Ectodermal cell (in vitro differentiated cells): ENCODE data around the gene GPR39.

Source experiments
- H3K27ac ChIP-seq: 2 replicates; pipeline ENCODE4 v1.7.0; 2013; ENCODE audit warnings: mild to moderate bottlenecking, low read depth, low read length; ENCODE audit not compliant: insufficient read depth, poor library complexity, severe bottlenecking
- H3K27me3 ChIP-seq: 2 replicates; pipeline ENCODE4 v1.7.0; 2013; ENCODE audit warnings: mild to moderate bottlenecking, low read length; ENCODE audit not compliant: insufficient read depth, control insufficient read depth, poor library complexity, severe bottlenecking
- H3K36me3 ChIP-seq: one replicate; pipeline ENCODE4 v1.7.0; 2013; ENCODE audit warnings: low read length; ENCODE audit not compliant: control insufficient read depth, insufficient read depth
- H3K4me1 ChIP-seq: one replicate; pipeline ENCODE4 v1.7.0; 2013; ENCODE audit warnings: low read length; ENCODE audit not compliant: control insufficient read depth, insufficient read depth
- H3K4me3 ChIP-seq: 2 replicates; pipeline ENCODE4 v1.7.0; 2013; ENCODE audit warnings: low read depth, low read length, control low read depth; ENCODE audit not compliant: insufficient read depth
- H3K9me3 ChIP-seq: 2 replicates; pipeline ENCODE4 v1.7.0; 2013; ENCODE audit warnings: mild to moderate bottlenecking, low read length, moderate library complexity; ENCODE audit not compliant: control insufficient read depth
- WGBS, 2 experiments: methylation state at CpG; one replicate each; pipeline ENCODE4 v1.1.7; 2013; ENCODE audit warnings: missing lambda C conversion rate in 2 of 2; 5-methylcytosine and 5-hydroxymethylcytosine counted together

The GPR39 gene

DNA sequence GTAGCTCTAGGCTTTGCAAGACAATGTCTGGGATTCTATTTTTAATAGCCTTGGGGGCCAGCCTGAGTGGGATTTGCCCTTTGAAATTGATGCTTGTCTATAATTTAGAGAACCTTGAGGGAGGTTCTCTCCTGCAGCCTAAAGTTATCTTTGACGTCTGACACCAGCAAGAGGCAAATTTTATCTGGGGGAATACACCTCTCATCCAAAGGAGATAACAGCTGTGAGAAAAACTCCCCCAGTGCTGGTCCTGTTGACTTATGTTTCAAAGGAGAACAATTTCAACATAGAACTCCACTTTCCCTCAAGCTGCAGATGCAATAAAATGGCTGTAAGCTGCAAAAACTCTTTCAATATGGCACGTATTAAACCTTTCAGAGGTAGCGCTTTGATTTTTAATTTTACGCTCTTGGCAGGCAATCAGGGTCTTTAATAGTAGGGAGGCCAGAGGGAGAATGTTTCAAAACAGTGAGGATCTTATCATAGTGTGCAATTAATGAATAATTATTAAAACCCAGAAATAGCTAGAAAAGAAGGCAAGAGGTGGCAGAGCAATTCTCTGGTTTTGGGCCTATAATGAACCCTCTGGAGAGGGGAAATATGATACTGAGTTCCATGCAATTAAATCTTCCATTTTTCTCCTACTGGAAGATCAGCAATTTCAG lies 191.0 kb downstream of the GPR39 start:
- H3K4me3 ChIP-seq, result no peak overlapping the region
- WGBS, 2 experiments, result 88 to 90% methylated on average over 4 of the region's 4 CpGs
- no peak overlapping the region for H3K27ac ChIP-seq
- no peaks in the 10 kb centered on the region for H3K36me3 ChIP-seq
- no peaks in the 10 kb centered on the region for H3K27me3 ChIP-seq
- H3K4me1 ChIP-seq, result peaks cover 12% of the 10 kb centered on the region
- H3K9me3 ChIP-seq, result no peaks in the 10 kb centered on the region

DNA sequence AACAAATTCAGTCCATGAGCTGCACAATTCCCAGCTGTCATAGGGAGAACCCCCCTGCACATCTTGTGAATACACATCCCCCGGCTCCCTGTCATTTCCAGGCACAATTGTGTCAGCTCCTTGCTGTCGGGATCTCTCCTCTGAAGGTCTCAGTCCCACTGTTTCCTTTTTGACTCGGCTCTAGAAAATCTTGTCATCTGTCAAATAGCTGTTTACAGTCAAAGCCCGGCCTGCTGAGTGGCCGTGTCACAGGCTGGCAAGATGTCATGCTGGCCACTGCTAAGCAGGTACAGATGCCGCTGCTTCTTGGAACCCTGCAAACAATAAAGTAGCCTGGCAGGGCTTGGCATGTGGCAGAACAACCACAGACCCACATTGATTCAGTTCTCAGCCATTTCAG lies 191.7 kb downstream of the GPR39 start:
- Histone ChIP-seq H3K36me3 (no peaks in the 10 kb centered on the region), H3K9me3 (no peaks in the 10 kb centered on the region), H3K27ac (no peak overlapping the region), H3K27me3 (no peaks in the 10 kb centered on the region), H3K4me3 (no peak overlapping the region), H3K4me1 (peaks cover 12% of the 10 kb centered on the region)
- 39 to 48% methylated on average over 6 of the region's 6 CpGs for WGBS, 2 experiments

DNA sequence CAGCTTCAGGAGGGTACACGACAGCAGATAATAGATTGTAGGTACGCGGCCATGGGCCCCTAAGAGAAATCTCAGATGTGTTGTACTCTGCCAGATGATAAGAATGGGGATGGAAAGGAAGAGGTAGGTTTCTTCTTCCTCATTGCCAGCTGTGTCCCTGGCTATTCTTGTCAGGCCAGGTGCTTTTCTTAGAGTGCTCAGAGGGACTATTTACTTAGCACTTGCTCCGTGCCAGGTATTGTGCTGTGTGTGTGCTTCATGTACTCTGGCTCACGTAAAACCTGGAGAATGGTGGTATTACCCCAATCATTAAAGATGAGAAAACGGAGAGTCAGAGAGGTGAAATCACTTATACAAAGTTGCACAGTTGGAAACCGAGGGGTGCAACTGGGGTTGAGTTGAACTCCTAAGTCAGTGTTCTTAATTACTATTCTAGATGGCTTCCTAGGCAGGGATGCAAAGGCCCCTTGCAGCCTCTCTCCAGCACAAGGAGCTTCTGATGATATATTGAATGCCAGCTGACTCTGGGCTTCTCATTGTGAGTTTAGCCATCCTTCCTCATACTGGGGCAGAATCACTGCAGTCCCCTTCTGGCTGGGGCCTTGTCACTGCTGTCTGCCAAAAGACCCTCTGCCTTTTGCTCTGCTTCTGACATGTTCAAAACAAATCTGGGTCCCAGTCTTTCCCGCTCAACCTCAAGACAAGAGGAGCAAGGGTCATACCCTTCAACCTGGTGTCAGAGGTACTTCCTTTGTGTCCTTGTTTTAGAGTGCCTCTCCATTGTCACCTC lies 192.7 kb downstream of the GPR39 start:
- Histone ChIP-seq H3K36me3 (no peaks in the 10 kb centered on the region), H3K27ac (no peak overlapping the region)
- WGBS, 2 experiments, result 93 to 96% methylated on average over 8 of the region's 8 CpGs

DNA sequence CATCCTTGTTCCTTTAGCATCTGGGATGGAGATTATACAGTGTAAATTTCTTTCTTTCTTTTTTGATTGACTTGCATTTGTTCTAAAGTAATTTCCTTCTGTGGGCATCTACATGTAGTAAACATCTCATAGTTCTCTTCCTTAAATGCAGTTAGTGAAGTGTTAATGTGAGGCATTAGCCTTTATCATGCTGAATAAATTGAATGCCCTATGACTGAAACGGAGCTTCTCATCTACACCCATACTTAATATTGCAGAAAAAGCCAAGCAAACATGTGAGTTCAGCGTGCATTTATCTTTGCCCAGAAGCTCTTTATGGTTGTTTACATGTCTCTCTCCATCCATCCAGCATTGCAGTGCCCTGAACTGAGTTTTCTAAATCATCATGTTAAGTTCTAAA lies 195.1 kb downstream of the GPR39 start:
- H3K27me3 ChIP-seq, result no peaks in the 10 kb centered on the region
- H3K36me3 ChIP-seq, result no peaks in the 10 kb centered on the region
- H3K9me3 ChIP-seq, result no peaks in the 10 kb centered on the region
- no peak overlapping the region for H3K27ac ChIP-seq
- peaks cover 12% of the 10 kb centered on the region for H3K4me1 ChIP-seq
- whole genome bisulfite sequencing, 2 experiments, result 88 to 90% methylated on average over 2 of the region's 2 CpGs
- H3K4me3 ChIP-seq, result no peak overlapping the region

More for the DNA sequence above, 192.7 kb downstream of the GPR39 start:
- Histone ChIP-seq H3K27me3 (no peaks in the 10 kb centered on the region), H3K4me1 (peaks cover 12% of the 10 kb centered on the region), H3K9me3 (no peaks in the 10 kb centered on the region), H3K4me3 (no peak overlapping the region)

DNA sequence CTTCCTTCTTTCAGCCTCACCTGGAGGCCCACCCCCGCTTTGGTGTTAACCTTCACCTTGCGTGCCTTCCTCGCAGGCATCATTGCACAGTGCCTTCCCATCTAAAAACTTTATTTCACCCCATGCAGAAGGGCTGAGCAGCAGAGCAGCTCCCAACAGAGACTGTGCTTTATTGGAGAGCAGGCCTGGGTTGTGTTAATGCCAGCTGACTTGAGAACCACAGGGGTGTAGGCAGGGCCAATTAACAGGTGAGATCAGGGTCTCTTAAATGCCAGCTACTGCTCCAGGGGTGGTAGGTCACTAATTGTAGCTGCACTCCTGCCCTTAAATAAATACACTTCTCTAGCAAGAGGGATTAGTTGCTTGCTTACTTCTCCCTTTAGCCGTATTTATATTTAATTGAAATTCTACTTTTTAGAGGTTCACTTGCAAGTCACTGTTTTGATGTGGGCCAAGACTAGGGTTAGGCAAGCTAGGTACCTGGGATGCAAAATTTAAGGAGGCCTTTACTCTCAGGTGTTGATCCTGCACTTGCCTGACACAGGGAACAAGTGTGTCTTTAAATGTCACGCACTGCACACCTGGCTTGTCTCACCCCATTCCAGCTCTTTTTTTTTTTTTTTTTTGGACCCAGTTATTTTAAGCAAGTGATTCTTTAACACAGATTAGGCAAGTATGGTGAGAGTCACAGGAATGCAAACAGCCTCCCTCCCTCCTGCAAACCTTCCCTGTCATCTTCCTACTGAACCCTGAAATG lies 198.9 kb downstream of the GPR39 start:
- Histone ChIP-seq H3K27me3 (no peaks in the 10 kb centered on the region), H3K36me3 (no peaks in the 10 kb centered on the region), H3K4me1 (no peaks in the 10 kb centered on the region), H3K9me3 (no peaks in the 10 kb centered on the region), H3K27ac (no peak overlapping the region), H3K4me3 (no peak overlapping the region)
- WGBS, 2 experiments, result 88 to 94% methylated on average over 5 of the region's 5 CpGs

DNA sequence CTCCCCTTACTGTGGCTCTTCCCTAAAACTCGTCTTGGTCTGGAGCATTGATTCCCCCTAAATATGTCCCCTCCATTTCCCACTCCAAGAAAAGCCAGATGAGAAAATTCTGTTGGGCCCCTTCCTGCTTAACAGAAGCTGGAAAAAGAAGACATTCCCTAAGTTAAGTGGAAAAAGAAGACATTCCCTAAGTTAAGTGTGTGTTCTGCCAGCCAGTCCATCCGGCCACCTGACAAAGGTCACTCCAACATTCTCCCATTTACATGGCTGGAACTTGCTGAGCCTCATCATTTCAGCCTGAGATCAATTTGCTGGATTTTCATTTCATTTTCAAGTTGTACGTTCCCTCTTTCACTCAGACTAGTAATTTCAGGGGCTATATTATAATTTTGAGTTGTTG lies 201.4 kb downstream of the GPR39 start:
- no peak overlapping the region for H3K4me3 ChIP-seq
- no peaks in the 10 kb centered on the region for H3K4me1 ChIP-seq
- no peaks in the 10 kb centered on the region for H3K36me3 ChIP-seq
- 82 to 88% methylated on average over 3 of the region's 3 CpGs for WGBS, 2 experiments
- H3K27me3 ChIP-seq, result no peaks in the 10 kb centered on the region
- no peak overlapping the region for H3K27ac ChIP-seq
- no peaks in the 10 kb centered on the region for H3K9me3 ChIP-seq

DNA sequence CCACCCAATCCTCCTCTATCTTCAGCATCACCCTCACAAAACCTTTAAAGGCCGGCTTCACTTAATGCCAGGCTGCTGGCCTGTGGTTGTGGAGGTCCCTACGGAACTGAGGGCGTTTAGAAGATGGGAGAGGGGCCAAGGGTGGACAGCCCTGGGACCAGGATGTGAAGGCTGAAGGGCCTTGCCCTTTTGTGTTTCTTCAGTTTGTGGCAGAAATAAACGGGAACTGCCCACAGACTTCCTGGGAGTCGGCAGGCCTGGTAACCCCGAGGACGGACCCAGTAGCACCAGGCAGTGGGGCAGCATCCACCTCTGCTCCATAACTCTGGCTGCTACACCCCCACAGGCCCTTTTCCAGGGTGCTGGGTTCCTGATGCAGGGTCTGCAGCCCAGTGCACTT lies 202.1 kb downstream of the GPR39 start:
- H3K36me3 ChIP-seq, result no peaks in the 10 kb centered on the region
- H3K4me1 ChIP-seq, result no peaks in the 10 kb centered on the region
- WGBS, 2 experiments, result 94 to 96% methylated on average over 7 of the region's 7 CpGs
- H3K9me3 ChIP-seq, result no peaks in the 10 kb centered on the region
- no peaks in the 10 kb centered on the region for H3K27me3 ChIP-seq
- H3K4me3 ChIP-seq, result no peak overlapping the region
- H3K27ac ChIP-seq, result no peak overlapping the region

DNA sequence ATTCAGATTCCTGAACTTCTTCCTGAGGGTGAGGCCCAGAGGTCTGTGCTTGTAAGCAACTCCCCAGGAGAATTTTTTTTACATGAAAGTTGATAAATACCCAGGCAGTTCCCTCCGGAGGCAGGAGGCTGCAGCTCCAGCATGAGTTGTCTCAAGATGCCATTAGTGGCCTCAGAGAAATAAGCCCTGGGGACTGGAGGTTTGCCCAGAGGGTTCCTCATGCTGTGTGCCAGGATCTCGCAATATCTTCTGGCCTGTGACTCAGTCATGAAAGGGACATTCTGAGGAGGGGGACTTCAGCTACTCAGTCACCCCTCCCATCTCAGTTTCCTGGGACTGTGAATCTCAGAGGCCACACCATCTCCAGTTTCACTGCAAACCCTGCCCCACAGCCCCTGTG lies 203.5 kb downstream of the GPR39 start:
- 79 to 87% methylated on average over 2 of the region's 2 CpGs for WGBS, 2 experiments
- Histone ChIP-seq H3K36me3 (no peaks in the 10 kb centered on the region), H3K27ac (no peak overlapping the region), H3K27me3 (no peaks in the 10 kb centered on the region), H3K9me3 (no peaks in the 10 kb centered on the region), H3K4me3 (no peak overlapping the region), H3K4me1 (no peaks in the 10 kb centered on the region)

DNA sequence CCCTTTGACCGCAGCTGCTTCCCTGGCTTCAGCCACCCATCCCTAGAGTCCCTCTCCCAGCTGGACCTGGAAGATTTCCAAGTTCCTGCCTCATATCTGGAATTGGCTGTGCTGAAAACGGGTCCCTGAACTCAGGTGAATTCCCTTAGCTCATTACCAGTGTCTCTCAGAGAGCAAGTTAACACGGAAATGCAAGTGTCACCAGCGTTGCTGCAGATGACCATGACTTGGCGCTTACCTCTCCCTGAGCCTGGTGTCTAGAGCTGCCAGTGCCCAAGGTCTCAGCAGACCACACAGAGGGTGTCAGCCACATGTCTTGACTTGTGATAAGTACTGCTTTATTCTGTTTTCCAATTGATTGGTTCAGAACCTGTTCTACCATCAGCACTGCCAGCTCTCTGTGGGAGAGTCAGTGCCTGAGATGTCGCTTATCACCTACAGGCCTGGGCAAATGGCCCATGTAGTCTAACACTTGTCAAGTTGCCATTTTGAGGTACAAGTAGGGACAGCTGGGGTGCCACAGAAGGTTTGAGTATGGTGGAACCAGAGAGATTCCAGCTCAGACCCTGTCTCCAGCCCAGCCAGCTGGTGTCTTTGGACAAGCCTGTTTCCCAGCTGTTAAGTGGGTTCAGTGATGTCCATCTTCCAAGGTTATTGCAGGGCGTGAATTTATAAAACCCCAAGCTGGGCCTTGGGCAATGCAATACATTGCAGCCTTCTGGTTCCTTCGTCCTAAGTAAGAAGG lies 204.7 kb downstream of the GPR39 start:
- WGBS, 2 experiments, result 94 to 95% methylated on average over 8 of the region's 8 CpGs
- no peaks in the 10 kb centered on the region for H3K27me3 ChIP-seq
- no peaks in the 10 kb centered on the region for H3K9me3 ChIP-seq
- H3K4me3 ChIP-seq, result no peak overlapping the region
- no peaks in the 10 kb centered on the region for H3K4me1 ChIP-seq
- no peak overlapping the region for H3K27ac ChIP-seq
- no peaks in the 10 kb centered on the region for H3K36me3 ChIP-seq
